Mesothelial cell of epicardium (in vitro differentiated cells): ENCODE measurements around the gene VMP1. TPM values are rescaled to one million over a fixed set of nuclear protein-coding genes. Genes with fewer than 3 reads are reported as not detected.

Experiments
- DNase-seq, 2 experiments: peaks; one replicate each; pipeline ENCODE4 v3.0.0; 2021; ENCODE audit warnings: low spot score in 2 of 2; ENCODE audit not compliant: unreplicated experiment in 2 of 2
- H3K27ac Mint-ChIP-seq: 2 replicates; pipeline ENCODE4 v1.8.0; 2021; ENCODE audit warnings: mixed read lengths
- H3K27me3 Mint-ChIP-seq: 2 replicates; pipeline ENCODE4 v1.8.0; 2021; ENCODE audit warnings: low read depth, mixed read lengths
- H3K36me3 Mint-ChIP-seq: 2 replicates; pipeline ENCODE4 v1.8.0; 2021; ENCODE audit warnings: mixed read lengths
- H3K4me1 Mint-ChIP-seq: 2 replicates; pipeline ENCODE4 v1.8.0; 2021; ENCODE audit warnings: mixed read lengths
- H3K4me3 Mint-ChIP-seq: 2 replicates; pipeline ENCODE4 v1.8.0; 2021; ENCODE audit warnings: mild to moderate bottlenecking, moderate library complexity, mixed read lengths
- H3K9me3 Mint-ChIP-seq: 2 replicates; pipeline ENCODE4 v1.8.0; 2021; ENCODE audit warnings: mixed read lengths
- total RNA-seq: library from RNA; stranded (reverse); gene quantifications from 3 replicates; pipeline ENCODE4 v1.2.1, GENCODE V29; 2021
- TF ChIP-seq, protein P1 (sequence below): fragments of 200-600 bp; sonication (generic); IDR thresholded peaks from one replicate; pipeline ENCODE4 v1.5.0; 2021; ENCODE audit warnings: antibody characterized with exemption; ENCODE audit not compliant: unreplicated experiment

Gene VMP1
- total RNA-seq, 1 donor from 2014 or later: 208 TPM

DNA sequence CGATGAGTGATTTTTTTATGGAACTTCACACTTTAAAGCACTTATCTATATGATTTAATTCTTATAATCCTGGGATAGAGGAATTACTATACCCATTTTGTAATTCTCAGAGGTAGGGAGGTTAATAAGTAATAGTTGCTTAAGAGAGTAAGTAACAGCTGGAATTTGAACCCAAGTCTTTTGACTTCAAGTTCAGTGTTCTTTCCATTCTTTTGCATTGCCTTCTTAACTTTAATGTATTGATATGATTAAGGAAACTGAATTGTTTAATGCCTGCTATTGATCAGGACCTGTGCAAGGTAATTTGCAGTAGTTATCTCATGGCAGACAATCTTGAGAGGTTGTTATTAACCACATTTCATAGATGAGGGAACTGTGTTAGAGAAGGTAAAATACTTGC lies 106.8 kb downstream of the VMP1 start:
- Mint-ChIP-seq H3K4me3 (no peak overlapping the region), H3K4me1 (peaks cover 10% of the 10 kb centered on the region), H3K36me3 (peaks cover 9% of the 10 kb centered on the region), H3K27me3 (no peaks in the 10 kb centered on the region), H3K9me3 (no peaks in the 10 kb centered on the region), H3K27ac (peak overlapping the region; percentile 84)
- no peak for DNase-seq
- TF ChIP-seq, protein P1, sequence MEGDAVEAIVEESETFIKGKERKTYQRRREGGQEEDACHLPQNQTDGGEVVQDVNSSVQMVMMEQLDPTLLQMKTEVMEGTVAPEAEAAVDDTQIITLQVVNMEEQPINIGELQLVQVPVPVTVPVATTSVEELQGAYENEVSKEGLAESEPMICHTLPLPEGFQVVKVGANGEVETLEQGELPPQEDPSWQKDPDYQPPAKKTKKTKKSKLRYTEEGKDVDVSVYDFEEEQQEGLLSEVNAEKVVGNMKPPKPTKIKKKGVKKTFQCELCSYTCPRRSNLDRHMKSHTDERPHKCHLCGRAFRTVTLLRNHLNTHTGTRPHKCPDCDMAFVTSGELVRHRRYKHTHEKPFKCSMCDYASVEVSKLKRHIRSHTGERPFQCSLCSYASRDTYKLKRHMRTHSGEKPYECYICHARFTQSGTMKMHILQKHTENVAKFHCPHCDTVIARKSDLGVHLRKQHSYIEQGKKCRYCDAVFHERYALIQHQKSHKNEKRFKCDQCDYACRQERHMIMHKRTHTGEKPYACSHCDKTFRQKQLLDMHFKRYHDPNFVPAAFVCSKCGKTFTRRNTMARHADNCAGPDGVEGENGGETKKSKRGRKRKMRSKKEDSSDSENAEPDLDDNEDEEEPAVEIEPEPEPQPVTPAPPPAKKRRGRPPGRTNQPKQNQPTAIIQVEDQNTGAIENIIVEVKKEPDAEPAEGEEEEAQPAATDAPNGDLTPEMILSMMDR: no peak

DNA sequence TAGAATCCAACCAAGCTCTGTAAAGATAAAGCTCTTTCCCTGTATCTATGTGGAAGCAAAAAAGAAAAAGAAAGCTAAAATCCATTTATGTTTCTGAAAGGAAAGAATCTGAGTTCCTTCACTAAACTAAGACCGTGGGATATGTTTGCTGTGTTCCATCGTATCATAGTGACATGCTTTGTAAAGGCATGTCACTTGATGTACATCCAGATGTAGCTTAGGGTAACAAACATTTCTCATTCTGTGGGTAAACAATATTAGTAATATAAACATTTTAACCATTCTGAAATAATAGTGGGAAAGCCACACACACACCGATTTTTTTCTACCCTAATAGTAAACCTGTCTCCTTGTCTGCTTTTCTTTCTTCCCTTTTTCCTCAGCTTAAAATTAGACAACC lies 107.2 kb downstream of the VMP1 start:
- Mint-ChIP-seq H3K27ac (peak overlapping the region; percentile 84), H3K4me3 (no peak overlapping the region), H3K9me3 (no peaks in the 10 kb centered on the region), H3K4me1 (peaks cover 10% of the 10 kb centered on the region), H3K27me3 (no peaks in the 10 kb centered on the region), H3K36me3 (peaks cover 9% of the 10 kb centered on the region)
- no peak for DNase-seq
- TF ChIP-seq, protein P1: no peak

DNA sequence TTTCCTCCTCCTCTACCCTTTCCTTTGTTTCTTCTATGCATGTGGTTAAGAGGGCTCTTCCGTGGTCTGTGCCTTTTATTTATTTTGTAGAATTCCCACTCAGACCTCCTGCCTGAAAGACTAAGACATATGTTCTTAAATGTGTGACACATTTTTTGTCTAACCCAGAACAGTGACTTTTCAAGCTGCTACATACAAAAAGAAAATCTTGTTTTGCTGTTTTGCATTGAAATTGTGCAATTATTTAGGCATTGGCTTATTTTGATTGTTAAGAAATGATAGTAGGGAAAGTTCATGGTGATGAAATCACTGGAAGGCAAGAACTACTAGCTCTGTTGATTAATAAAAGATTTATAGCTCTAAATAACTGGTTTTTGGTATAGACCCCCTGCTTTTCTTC lies 108.5 kb downstream of the VMP1 start:
- Mint-ChIP-seq H3K9me3 (no peaks in the 10 kb centered on the region), H3K27ac (peak overlapping the region; percentile 0), H3K4me1 (peaks cover 13% of the 10 kb centered on the region), H3K4me3 (no peak overlapping the region), H3K36me3 (peaks cover 13% of the 10 kb centered on the region), H3K27me3 (no peaks in the 10 kb centered on the region)
- TF ChIP-seq, protein P1: no peak
- no peak for DNase-seq

DNA sequence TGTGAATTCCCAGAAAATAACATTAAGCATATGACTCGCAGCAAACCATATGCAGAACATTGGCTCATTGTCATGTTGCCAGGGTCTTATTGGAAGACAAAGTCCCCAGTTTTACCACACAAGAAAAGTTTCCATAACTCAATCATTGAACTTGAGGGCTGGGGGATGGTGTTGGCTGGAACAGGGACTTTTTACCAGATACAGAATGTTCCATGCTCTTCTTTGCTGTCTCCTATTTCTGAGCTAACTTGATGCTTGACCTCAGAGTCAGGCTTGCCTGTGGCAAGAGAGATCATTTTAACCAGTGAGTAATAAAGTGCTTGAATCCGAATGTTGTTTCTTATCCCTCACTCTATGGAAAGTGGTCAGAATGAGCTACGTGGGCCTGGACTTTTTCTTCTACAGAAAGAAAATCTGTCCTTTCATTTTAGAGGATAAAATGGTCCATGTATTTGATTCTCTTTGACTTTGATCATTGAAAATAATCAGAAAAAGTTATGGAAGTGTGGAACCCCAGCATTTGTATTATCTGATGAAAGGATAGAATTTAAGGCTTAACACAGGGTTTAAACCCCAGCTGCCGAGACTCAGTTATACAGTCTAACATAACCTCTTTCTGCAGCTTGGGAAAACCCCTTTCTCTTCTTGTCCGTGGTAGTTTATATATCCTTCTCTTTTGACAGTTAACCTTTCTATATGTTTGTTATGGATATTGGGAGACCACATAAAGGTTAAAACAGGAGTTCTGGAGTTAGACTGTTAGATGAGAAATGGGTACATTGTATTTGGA lies 118.3 kb downstream of the VMP1 start:
- no peak for DNase-seq
- Mint-ChIP-seq H3K27ac (peak overlapping the region; percentile 67), H3K4me1 (peaks cover 48% of the 10 kb centered on the region), H3K36me3 (peaks cover 7% of the 10 kb centered on the region), H3K9me3 (no peaks in the 10 kb centered on the region), H3K27me3 (no peaks in the 10 kb centered on the region), H3K4me3 (no peak overlapping the region)
- TF ChIP-seq, protein P1: no peak

DNA sequence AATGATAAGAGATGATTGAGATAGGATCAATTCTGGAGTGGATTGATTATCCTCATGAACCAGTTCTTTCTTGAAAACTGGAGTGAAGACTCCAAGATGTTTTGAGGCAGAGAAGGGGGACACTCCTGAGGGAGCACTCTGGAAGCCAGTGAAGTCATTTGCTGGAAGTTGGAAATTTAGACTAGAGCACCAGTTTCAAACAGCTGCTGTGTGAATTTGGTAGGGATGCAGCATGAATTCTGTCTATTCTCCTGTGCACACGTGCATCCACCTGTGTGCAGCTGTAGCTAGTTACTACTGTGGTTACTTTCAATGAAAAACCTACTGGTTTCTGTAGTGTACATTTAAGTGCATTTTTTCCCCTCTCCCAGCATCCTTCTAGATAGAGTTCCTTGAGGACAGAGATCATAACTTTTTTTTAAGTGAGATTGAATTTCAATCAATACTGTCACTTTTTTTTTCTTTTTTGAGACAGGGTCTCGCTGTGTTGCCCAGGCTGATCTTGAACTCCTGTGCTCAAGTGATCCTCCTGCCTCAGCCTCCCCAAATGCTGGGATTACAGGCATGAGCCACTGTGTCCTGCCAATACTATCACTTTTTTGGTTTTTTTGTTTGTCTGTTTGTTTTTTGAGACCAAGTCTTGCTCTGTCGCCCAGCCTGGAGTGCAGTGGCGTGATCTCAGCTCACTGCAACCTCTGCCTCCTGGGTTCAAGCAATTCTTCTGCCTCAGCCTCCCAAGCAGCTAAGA lies 119.4 kb downstream of the VMP1 start:
- peak overlapping the region; percentile 67 for H3K27ac Mint-ChIP-seq
- H3K4me3 Mint-ChIP-seq: no peak overlapping the region
- H3K36me3 Mint-ChIP-seq: peaks cover 7% of the 10 kb centered on the region
- no peaks in the 10 kb centered on the region for H3K27me3 Mint-ChIP-seq
- peaks cover 55% of the 10 kb centered on the region for H3K4me1 Mint-ChIP-seq
- DNase-seq: no peak
- TF ChIP-seq, protein P1: no peak
- no peaks in the 10 kb centered on the region for H3K9me3 Mint-ChIP-seq
